ENCODE measurements around the gene MACF1. TPM values are rescaled to one million over a fixed set of nuclear protein-coding genes. Genes with fewer than 3 reads are reported as not detected.
A peak's percentile ranks its signal among the peaks of the same experiment; 100 is the strongest.

The MACF1 gene
- total RNA-seq, 2 donors from 2014 or later, result 214 to 251 TPM

DNA sequence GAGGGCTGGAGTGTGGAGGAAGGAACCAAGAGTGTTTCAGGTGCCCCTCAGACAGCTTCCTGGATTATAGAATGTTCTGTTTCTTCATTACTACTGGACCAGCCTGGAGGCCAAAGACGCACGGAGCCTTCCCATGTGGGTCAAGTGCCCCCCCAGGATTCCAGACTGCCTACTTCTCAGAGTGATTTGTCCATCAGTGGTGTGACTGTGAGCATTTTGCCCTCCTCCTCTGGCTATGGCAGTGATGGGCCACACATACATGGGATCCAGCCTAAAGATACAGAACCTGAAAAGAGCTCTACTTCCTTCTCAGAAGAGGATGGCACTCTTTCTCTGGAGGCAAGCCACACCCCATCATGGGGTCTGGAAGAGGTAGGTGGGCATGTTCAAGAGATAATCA is 64.9 kb downstream of the MACF1 start:
- peaks cover 68% of the 10 kb centered on the region for H3K27me3 ChIP-seq (ENCODE audit: control insufficient read depth, insufficient read depth, low read length, poor library complexity, severe bottlenecking)
- H3K27ac ChIP-seq (ENCODE audit: low read depth, low read length), result no peak overlapping the region
- Mint-ChIP-seq H3K4me3 (peak overlapping the region; percentile 43), H3K27me3 (ENCODE audit: insufficient read depth) (peaks cover 46% of the 10 kb centered on the region), H3K36me3 (ENCODE audit: low read depth) (no peaks in the 10 kb centered on the region), H3K9me3 (no peaks in the 10 kb centered on the region), H3K27ac (peak overlapping the region; percentile 88), H3K4me1 (peaks cover 63% of the 10 kb centered on the region)
- WGBS, 2 experiments (ENCODE audit: insufficient coverage in 1 of 2, insufficient read length in 1 of 2), result 93 to 100% methylated on average over 2 of the region's 2 CpGs
- no peaks in the 10 kb centered on the region for H3K9me3 ChIP-seq (ENCODE audit: control insufficient read depth, low read length)
- TF ChIP-seq, protein P1, sequence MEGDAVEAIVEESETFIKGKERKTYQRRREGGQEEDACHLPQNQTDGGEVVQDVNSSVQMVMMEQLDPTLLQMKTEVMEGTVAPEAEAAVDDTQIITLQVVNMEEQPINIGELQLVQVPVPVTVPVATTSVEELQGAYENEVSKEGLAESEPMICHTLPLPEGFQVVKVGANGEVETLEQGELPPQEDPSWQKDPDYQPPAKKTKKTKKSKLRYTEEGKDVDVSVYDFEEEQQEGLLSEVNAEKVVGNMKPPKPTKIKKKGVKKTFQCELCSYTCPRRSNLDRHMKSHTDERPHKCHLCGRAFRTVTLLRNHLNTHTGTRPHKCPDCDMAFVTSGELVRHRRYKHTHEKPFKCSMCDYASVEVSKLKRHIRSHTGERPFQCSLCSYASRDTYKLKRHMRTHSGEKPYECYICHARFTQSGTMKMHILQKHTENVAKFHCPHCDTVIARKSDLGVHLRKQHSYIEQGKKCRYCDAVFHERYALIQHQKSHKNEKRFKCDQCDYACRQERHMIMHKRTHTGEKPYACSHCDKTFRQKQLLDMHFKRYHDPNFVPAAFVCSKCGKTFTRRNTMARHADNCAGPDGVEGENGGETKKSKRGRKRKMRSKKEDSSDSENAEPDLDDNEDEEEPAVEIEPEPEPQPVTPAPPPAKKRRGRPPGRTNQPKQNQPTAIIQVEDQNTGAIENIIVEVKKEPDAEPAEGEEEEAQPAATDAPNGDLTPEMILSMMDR (conservative IDR thresholded peaks at IDR 0.05), result no peak
- H3K36me3 ChIP-seq (ENCODE audit: control insufficient read depth, insufficient read depth, low read length), result no peaks in the 10 kb centered on the region
- H3K4me1 ChIP-seq (ENCODE audit: control insufficient read depth, insufficient read depth, low read length), result peaks cover 23% of the 10 kb centered on the region
- peak overlapping the region; percentile 2 for H3K9ac ChIP-seq (ENCODE audit: extremely low read depth, low read length, poor library complexity, severe bottlenecking)
- H3K4me3 ChIP-seq (ENCODE audit: low read length), result no peak overlapping the region
- no peak for DNase-seq

DNA sequence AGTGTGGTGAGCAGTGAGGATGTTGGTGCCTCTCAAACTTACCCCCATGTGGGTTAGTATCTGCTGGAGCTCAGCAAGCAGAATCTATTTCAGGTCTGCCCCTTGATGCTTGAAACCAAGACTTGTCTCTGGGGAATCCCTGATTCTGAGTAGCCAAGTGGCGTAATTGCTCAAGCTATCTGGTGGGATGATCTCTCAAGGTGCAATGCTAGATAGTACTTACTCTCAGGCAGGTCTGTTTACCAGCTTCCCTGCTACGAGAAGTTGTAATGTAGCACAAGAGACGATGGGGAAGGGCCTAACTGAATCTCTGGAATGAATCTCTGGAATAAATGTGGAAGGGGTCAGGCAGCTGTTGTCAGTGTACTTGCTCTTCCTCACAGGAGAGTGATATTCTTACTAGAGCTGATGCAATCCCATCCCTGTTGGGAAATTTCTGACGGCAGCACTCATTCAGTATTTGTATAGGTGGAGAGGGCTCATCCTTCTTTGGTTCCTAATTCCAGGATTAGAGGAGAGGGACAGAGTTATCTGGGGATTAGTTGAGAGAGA is 65.4 kb downstream of the MACF1 start:
- peak overlapping the region; percentile 2 for H3K9ac ChIP-seq (ENCODE audit: extremely low read depth, low read length, poor library complexity, severe bottlenecking)
- H3K36me3 ChIP-seq (ENCODE audit: control insufficient read depth, insufficient read depth, low read length), result no peaks in the 10 kb centered on the region
- Mint-ChIP-seq H3K27me3 (ENCODE audit: insufficient read depth) (peaks cover 52% of the 10 kb centered on the region), H3K27ac (peak overlapping the region; percentile 88), H3K9me3 (no peaks in the 10 kb centered on the region), H3K4me3 (peak overlapping the region; percentile 43), H3K36me3 (ENCODE audit: low read depth) (no peaks in the 10 kb centered on the region), H3K4me1 (peaks cover 65% of the 10 kb centered on the region)
- no peak for DNase-seq
- no peak overlapping the region for H3K4me3 ChIP-seq (ENCODE audit: low read length)
- peaks cover 73% of the 10 kb centered on the region for H3K27me3 ChIP-seq (ENCODE audit: control insufficient read depth, insufficient read depth, low read length, poor library complexity, severe bottlenecking)
- peaks cover 23% of the 10 kb centered on the region for H3K4me1 ChIP-seq (ENCODE audit: control insufficient read depth, insufficient read depth, low read length)
- WGBS, 2 experiments (ENCODE audit: insufficient coverage in 1 of 2, insufficient read length in 1 of 2), result 70 to 90% methylated on average over 4 of the region's 4 CpGs
- no peaks in the 10 kb centered on the region for H3K9me3 ChIP-seq (ENCODE audit: control insufficient read depth, low read length)
- H3K27ac ChIP-seq (ENCODE audit: low read depth, low read length), result no peak overlapping the region
- TF ChIP-seq, protein P1 (conservative IDR thresholded peaks at IDR 0.05), result no peak

DNA sequence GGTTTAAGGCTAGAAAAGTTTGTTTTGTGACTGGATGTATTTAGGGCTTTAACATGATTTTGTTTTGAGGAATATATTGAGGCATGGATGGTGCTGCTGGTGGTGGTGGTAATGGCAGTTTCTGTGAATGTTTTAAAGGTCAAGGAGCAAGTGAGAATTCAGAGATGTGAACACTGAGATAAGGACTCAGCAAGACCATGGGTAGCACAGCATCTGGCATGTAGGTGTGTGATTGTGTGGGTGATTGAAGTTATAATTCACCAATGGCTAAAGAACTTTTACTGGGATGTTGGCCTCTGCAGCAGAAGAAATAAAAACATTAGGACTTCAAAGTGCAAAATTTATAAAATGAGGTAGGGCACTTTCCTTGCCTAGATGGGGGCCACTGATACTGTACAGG is 65.9 kb downstream of the MACF1 start:
- peaks cover 57% of the 10 kb centered on the region for H3K27me3 Mint-ChIP-seq (ENCODE audit: insufficient read depth)
- peaks cover 67% of the 10 kb centered on the region for H3K4me1 Mint-ChIP-seq
- H3K36me3 Mint-ChIP-seq (ENCODE audit: low read depth), result no peaks in the 10 kb centered on the region
- H3K27ac ChIP-seq (ENCODE audit: low read depth, low read length), result no peak overlapping the region
- H3K4me3 ChIP-seq (ENCODE audit: low read length), result no peak overlapping the region
- TF ChIP-seq, protein P1 (conservative IDR thresholded peaks at IDR 0.05), result no peak
- H3K36me3 ChIP-seq (ENCODE audit: control insufficient read depth, insufficient read depth, low read length), result no peaks in the 10 kb centered on the region
- H3K9ac ChIP-seq (ENCODE audit: extremely low read depth, low read length, poor library complexity, severe bottlenecking), result peak overlapping the region; percentile 2
- peak overlapping the region; percentile 88 for H3K27ac Mint-ChIP-seq
- no peaks in the 10 kb centered on the region for H3K9me3 Mint-ChIP-seq
- H3K9me3 ChIP-seq (ENCODE audit: control insufficient read depth, low read length), result no peaks in the 10 kb centered on the region
- peak overlapping the region; percentile 43 for H3K4me3 Mint-ChIP-seq
- H3K4me1 ChIP-seq (ENCODE audit: control insufficient read depth, insufficient read depth, low read length), result peaks cover 23% of the 10 kb centered on the region
- DNase-seq, result no peak
- peaks cover 78% of the 10 kb centered on the region for H3K27me3 ChIP-seq (ENCODE audit: control insufficient read depth, insufficient read depth, low read length, poor library complexity, severe bottlenecking)
